HEK293 (cell line): ENCODE measurements around the gene RANGAP1.

Experiments used
- CTCF ChIP-seq: fragments of 450-650 bp; formaldehyde crosslinking; IDR thresholded peaks from 2 replicates; pipeline ENCODE4 v1.5.1; 2016; ENCODE audit warnings: missing biosample characterization, missing genetic modification characterization
- MEIS1 ChIP-seq: sonication (generic); formaldehyde crosslinking; IDR thresholded peaks from 2 replicates; pipeline ENCODE4 v1.8.1; 2022; ENCODE audit warnings: missing genetic modification reagents, mild to moderate bottlenecking, borderline replicate concordance
- PRDM1 ChIP-seq: fragments of 450-650 bp; formaldehyde crosslinking; IDR thresholded peaks from 2 replicates; pipeline ENCODE4; 2016; ENCODE audit warnings: missing biosample characterization, missing genetic modification characterization
- ZNF292 ChIP-seq: fragments of 450-650 bp; formaldehyde crosslinking; IDR thresholded peaks from 2 replicates; pipeline ENCODE4 v1.5.1; 2016; ENCODE audit warnings: low read depth, missing biosample characterization, missing genetic modification characterization, borderline replicate concordance

- TF ChIP-seq PRDM1 (tag by site-specific recombination), result no peak
- no peak for TF ChIP-seq ZNF292
- TF ChIP-seq CTCF (tag by site-specific recombination), result no peak
- TF ChIP-seq MEIS1 (CRISPR knock-in tag), result no peak
Measured at GRCh38 chr22:41222846-41223507, 63.0 kb downstream of the RANGAP1 start.
